B cell (primary cell): ENCODE results near the gene LHPP. TPM values are rescaled to one million over a fixed set of nuclear protein-coding genes. Genes with fewer than 3 reads are reported as not detected.

Source experiments
- ATAC-seq: fragments of 200-7000 bp; cut with Tn5 transposase; one replicate; pipeline ENCODE4 v1.10.0; 2021; ENCODE audit warnings: low read depth, mild to moderate bottlenecking, moderate number of reproducible peaks, moderate library complexity
- CTCF ChIA-PET: fragments of 350-600 bp; sonication (Branson Sonifier 250); formaldehyde crosslinking; loops from one replicate; lab custom pipeline; 2021; ENCODE audit warnings: antibody characterized with exemption, inconsistent platforms; lab: Charles Lee
- POLR2A ChIA-PET: fragments of 350-600 bp; sonication (Branson Sonifier 250); formaldehyde crosslinking; loops from one replicate; lab custom pipeline; 2021; ENCODE audit warnings: antibody characterized with exemption; lab: Charles Lee
- DNase-seq: peaks from one replicate; pipeline ENCODE4 v3.0.0; 2013
- H2AFZ ChIP-seq: 2 replicates; pipeline ENCODE4 v1.6.1; 2012; ENCODE audit warnings: mild to moderate bottlenecking, low read depth, low read length; ENCODE audit not compliant: insufficient read depth, poor library complexity, severe bottlenecking
- H3K27ac ChIP-seq, 2 donors: 1 replicate in 1 of 2; 2 replicates in 1 of 2; pipeline ENCODE4 v1.5.1; 2012 to 2013; ENCODE audit warnings: low read length in 2 of 2, mild to moderate bottlenecking in 2 of 2, moderate library complexity in 1 of 2
- H3K27me3 ChIP-seq, 4 experiments: fragments of 200-600 bp in 1 of 4; sonication (generic) in 1 of 4; replicated peaks in 1 of 4; 1 replicate in 2 of 4; 2 replicates in 2 of 4; pipeline versions ENCODE4 v1.6.1 to v1.7.0; 2013 to 2016; ENCODE audit warnings: low read length in 3 of 4, mild to moderate bottlenecking in 2 of 4, mixed read lengths in 1 of 4, moderate library complexity in 1 of 4; ENCODE audit not compliant: insufficient read depth in 4 of 4, control insufficient read depth in 3 of 4; ENCODE audit errors: control extremely low read depth in 1 of 4
- H3K36me3 ChIP-seq, 2 experiments: replicated peaks in 1 of 2; 1 replicate in 1 of 2; 2 replicates in 1 of 2; pipeline versions ENCODE4 v1.6.1 to v1.7.1; 2013; ENCODE audit warnings: low read length in 1 of 2; ENCODE audit not compliant: insufficient read depth in 2 of 2, control insufficient read depth in 1 of 2; ENCODE audit errors: control extremely low read depth in 1 of 2, extremely low read depth in 1 of 2
- H3K4me1 ChIP-seq, 2 donors: fragments of 200-600 bp in 1 of 2; sonication (generic) in 1 of 2; 1 replicate in 1 of 2; 2 replicates in 1 of 2; pipeline versions ENCODE4 v1.5.1 to v1.6.1; 2013 to 2017; ENCODE audit warnings: low read length in 2 of 2; ENCODE audit not compliant: control insufficient read depth in 2 of 2, insufficient read depth in 2 of 2
- H3K4me2 ChIP-seq: replicated peaks from 2 replicates; pipeline ENCODE3; 2012; ENCODE audit warnings: mild to moderate bottlenecking, low read depth, low read length; ENCODE audit not compliant: poor library complexity, severe bottlenecking
- H3K4me3 ChIP-seq, 5 experiments: fragments of 200-600 bp in 1 of 5; sonication (generic) in 1 of 5; 1 replicate in 3 of 5; 2 replicates in 2 of 5; pipeline versions ENCODE4 v1.5.1 to v1.7.0; 2011 to 2016; ENCODE audit warnings: low read length in 4 of 5, mild to moderate bottlenecking in 4 of 5, low read depth in 2 of 5, control low read depth in 1 of 5, moderate library complexity in 1 of 5; ENCODE audit not compliant: insufficient read depth in 1 of 5; ENCODE audit errors: control extremely low read depth in 1 of 5, extremely low read depth in 1 of 5
- H3K79me2 ChIP-seq: fragments of 200-600 bp; sonication (generic); one replicate; pipeline ENCODE4 v1.6.0; 2016; ENCODE audit warnings: low read length; ENCODE audit not compliant: control insufficient read depth, insufficient read depth
- H3K9ac ChIP-seq: fragments of 200-600 bp; sonication (generic); 2 replicates; pipeline ENCODE4 v1.6.1; 2017; ENCODE audit warnings: mild to moderate bottlenecking, low read length, moderate library complexity
- H3K9me3 ChIP-seq, 3 donors: one replicate each; pipeline versions ENCODE4 v1.6.1 to v1.7.1; 2013; ENCODE audit warnings: low read length in 2 of 3; ENCODE audit not compliant: control insufficient read depth in 2 of 3, insufficient read depth in 1 of 3; ENCODE audit errors: control extremely low read depth in 1 of 3
- H4K20me1 ChIP-seq: 2 replicates; pipeline ENCODE4 v1.6.0; 2012; ENCODE audit warnings: mild to moderate bottlenecking, low read length; ENCODE audit not compliant: insufficient read depth, control insufficient read depth, poor library complexity, severe bottlenecking
- H3K27ac Mint-ChIP-seq: one replicate; pipeline ENCODE4 v1.8.0; 2021; ENCODE audit warnings: mixed read lengths
- H3K27me3 Mint-ChIP-seq: one replicate; pipeline ENCODE4 v1.8.0; 2021; ENCODE audit warnings: mixed read lengths
- H3K4me1 Mint-ChIP-seq: one replicate; pipeline ENCODE4 v1.8.0; 2021; ENCODE audit warnings: mixed read lengths
- H3K4me3 Mint-ChIP-seq: one replicate; pipeline ENCODE4 v1.8.0; 2021; ENCODE audit warnings: mixed read lengths
- H3K9me3 Mint-ChIP-seq: one replicate; pipeline ENCODE4 v1.8.0; 2022; ENCODE audit warnings: mixed read lengths; ENCODE audit not compliant: insufficient read depth
- CTCF ChIP-seq: fragments of 200-600 bp; IDR thresholded peaks from one replicate; pipeline ENCODE4 v1.8.0; 2022; ENCODE audit warnings: antibody characterized with exemption, mild to moderate bottlenecking
- EZH2 ChIP-seq: IDR thresholded peaks from 2 replicates; pipeline ENCODE4 v1.6.1; 2012; ENCODE audit warnings: borderline replicate concordance, low read depth, mild to moderate bottlenecking, moderate library complexity, low read length; ENCODE audit not compliant: insufficient read depth, poor library complexity, severe bottlenecking
- WGBS: methylation state at CpG from one replicate; pipeline ENCODE4 v1.1.5; 2013; ENCODE audit warnings: missing lambda C conversion rate; ENCODE audit not compliant: insufficient coverage; 5-methylcytosine and 5-hydroxymethylcytosine counted together
- intact Hi-C: fragments of 100-400 bp; cut with micrococcal nuclease; formaldehyde crosslinking; loops from one replicate; pipeline ENCODE4 v1.10.0; 2022
- polyA plus RNA-seq: library from polyadenylated mRNA; depleted of rRNA; stranded (reverse); fragments of >200 nt; gene quantifications from 2 replicates; pipeline ENCODE4 v1.2.3, GENCODE V29; 2012
- total RNA-seq, 2 donors: library from RNA; stranded (reverse); fragments of 120-200 nt in 1 of 2; gene quantifications; 1 replicate in 1 of 2; 2 replicates in 1 of 2; pipeline versions ENCODE4 v1.2.3 to v1.2.4, GENCODE V29; 2013 to 2022

LHPP gene
- total and polyA plus RNA-seq, 2 donors (not counting 1 experiment from before 2014, with no cell fraction given): 60.2 to 83.5 TPM

GRCh38 chr10:124414076-124414475 is 47.5 kb upstream of the LHPP start:
- H3K9me3 ChIP-seq: no peaks in the 10 kb centered on the region
- H3K27ac Mint-ChIP-seq: no peak overlapping the region
- no peak overlapping the region for H3K9ac ChIP-seq
- CTCF ChIA-PET: interaction anchor here (1.2 to 2.6 kb wide), 2 partner anchors 10 to 331 kb away, joined by 3 to 8 read pairs; no protein-coding TSS in a partner anchor
- intact Hi-C loops: loop anchor here (10.0 kb wide), 1 partner anchor 121 kb away; no protein-coding TSS in a partner anchor
- no peaks in the 10 kb centered on the region for H3K27me3 ChIP-seq
- H3K4me1 ChIP-seq: peaks cover 5 to 8% of the 10 kb centered on the region in 2 donors
- H3K4me2 ChIP-seq: no peak overlapping the region
- POLR2A ChIA-PET: interaction anchor here (0.5 to 0.7 kb wide), 3 partner anchors 9 to 388 kb away, joined by 3 to 6 read pairs (median 4); no protein-coding TSS in a partner anchor
- no peaks in the 10 kb centered on the region for H4K20me1 ChIP-seq
- WGBS: 100% methylated on average over 2 of the region's 4 CpGs
- no peaks in the 10 kb centered on the region for H3K9me3 Mint-ChIP-seq
- no peak overlapping the region for H3K4me3 ChIP-seq
- no peak overlapping the region for H2AFZ ChIP-seq
- no peaks in the 10 kb centered on the region for H3K36me3 ChIP-seq
- no peak for TF ChIP-seq CTCF
- no peak for TF ChIP-seq EZH2
- no peak for ATAC-seq
- peaks cover 20% of the 10 kb centered on the region for H3K79me2 ChIP-seq
- DNase-seq: no peak
- H3K4me3 Mint-ChIP-seq: no peak overlapping the region
- peaks cover 12% of the 10 kb centered on the region for H3K4me1 Mint-ChIP-seq
- no peak overlapping the region for H3K27ac ChIP-seq
- no peaks in the 10 kb centered on the region for H3K27me3 Mint-ChIP-seq

- no peak overlapping the region for H3K27ac Mint-ChIP-seq
- Histone ChIP-seq H3K9me3 (no peaks in the 10 kb centered on the region), H3K36me3 (no peaks in the 10 kb centered on the region), H2AFZ (no peak overlapping the region), H3K4me2 (no peak overlapping the region), H3K4me3 (no peak overlapping the region), H3K4me1 (peaks cover 10 to 13% of the 10 kb centered on the region in 2 donors), H3K27me3 (peaks cover 0 to 5% (median 2%) of the 10 kb centered on the region in 4 experiments), H4K20me1 (no peaks in the 10 kb centered on the region), H3K79me2 (peaks cover 20% of the 10 kb centered on the region), H3K27ac (no peak overlapping the region), H3K9ac (no peak overlapping the region)
- peaks cover 3% of the 10 kb centered on the region for H3K27me3 Mint-ChIP-seq
- intact Hi-C loops: loop anchor here (10.0 kb wide), 1 partner anchor 120 kb away; no protein-coding TSS in a partner anchor
- H3K4me1 Mint-ChIP-seq: peaks cover 16% of the 10 kb centered on the region
- H3K4me3 Mint-ChIP-seq: no peak overlapping the region
- TF ChIP-seq EZH2 (no peak), CTCF (no peak)
- DNase-seq (no peak), ATAC-seq (no peak)
- ChIA-PET POLR2A (interaction anchor here (0.7 kb wide), 1 partner anchor 379 kb away, joined by 3 read pairs; no protein-coding TSS in a partner anchor), CTCF (interaction anchor here (2.6 kb wide), 1 partner anchor 11 kb away, joined by 8 read pairs; no protein-coding TSS in a partner anchor)
- no peaks in the 10 kb centered on the region for H3K9me3 Mint-ChIP-seq
- WGBS: 89% methylated on average over 1 of the region's 2 CpGs
Observed at GRCh38 chr10:124415210-124415609, 46.4 kb upstream of the LHPP start.
